ENCODE data around the gene ODR4.
"Not testable (repeated sequence)": the region's sequence is repeated elsewhere in the genome, so short reads cannot be mapped to it uniquely, and the experiment has no call there.

ODR4 gene

GRCh38 chr1:186375152-186375928 lies at the start of gene ODR4, which contains the start of gene TPR:
TSS of gene ODR4 (plus strand) at chr1:186375838. CDS start at chr1:186379786, 3,948 bp downstream.
TSS of gene TPR (minus strand) at chr1:186375253. CDS start at chr1:186375028, 225 bp downstream.
- H3K36me3 Mint-ChIP-seq, result peaks cover 7% of the 10 kb centered on the region
- H3K4me3 Mint-ChIP-seq, result peak within 1 kb of the TSS; percentile 100
- H3K27me3 Mint-ChIP-seq, result no peaks in the 10 kb centered on the region
- H3K4me1 Mint-ChIP-seq, result peaks cover 57% of the 10 kb centered on the region
- H3K9me3 Mint-ChIP-seq, result no peaks in the 10 kb centered on the region
- peak within 1 kb of the TSS; percentile 98 for H3K27ac Mint-ChIP-seq

- Mint-ChIP-seq H3K27me3 (no peaks in the 10 kb centered on the region), H3K36me3 (peaks cover 42% of the 10 kb centered on the region), H3K9me3 (no peaks in the 10 kb centered on the region), H3K4me3 (no peak overlapping the region), H3K4me1 (peaks cover 33% of the 10 kb centered on the region), H3K27ac (no peak overlapping the region)
These were observed 49.6 kb upstream of the ODR4 start for GRCh38 chr1:186326009-186326408.

GRCh38 chr1:186327331-186327730 lies 48.3 kb upstream of the ODR4 start:
- Mint-ChIP-seq H3K4me3 (no peak overlapping the region), H3K36me3 (peaks cover 29% of the 10 kb centered on the region), H3K27me3 (no peaks in the 10 kb centered on the region), H3K9me3 (no peaks in the 10 kb centered on the region), H3K27ac (no peak overlapping the region), H3K4me1 (peaks cover 20% of the 10 kb centered on the region)

GRCh38 chr1:186330758-186331157 lies 44.9 kb upstream of the ODR4 start:
- Mint-ChIP-seq H3K4me3 (no peak overlapping the region), H3K36me3 (peaks cover 17% of the 10 kb centered on the region), H3K27me3 (no peaks in the 10 kb centered on the region), H3K4me1 (peaks cover 6% of the 10 kb centered on the region), H3K27ac (no peak overlapping the region), H3K9me3 (no peaks in the 10 kb centered on the region)

GRCh38 chr1:186337554-186337953 lies 38.1 kb upstream of the ODR4 start:
- H3K27ac Mint-ChIP-seq, result no peak overlapping the region
- H3K9me3 Mint-ChIP-seq, result no peaks in the 10 kb centered on the region
- no peak overlapping the region for H3K4me3 Mint-ChIP-seq
- peaks cover 26% of the 10 kb centered on the region for H3K36me3 Mint-ChIP-seq
- no peaks in the 10 kb centered on the region for H3K27me3 Mint-ChIP-seq
- H3K4me1 Mint-ChIP-seq, result peaks cover 3% of the 10 kb centered on the region

- peak overlapping the region; percentile 62 for H3K27ac Mint-ChIP-seq
- no peaks in the 10 kb centered on the region for H3K9me3 Mint-ChIP-seq
- peaks cover 3% of the 10 kb centered on the region for H3K4me1 Mint-ChIP-seq
- no peak overlapping the region for H3K4me3 Mint-ChIP-seq
- no peaks in the 10 kb centered on the region for H3K27me3 Mint-ChIP-seq
- peaks cover 32% of the 10 kb centered on the region for H3K36me3 Mint-ChIP-seq
These were observed 34.9 kb upstream of the ODR4 start for GRCh38 chr1:186340772-186341171.

DNA sequence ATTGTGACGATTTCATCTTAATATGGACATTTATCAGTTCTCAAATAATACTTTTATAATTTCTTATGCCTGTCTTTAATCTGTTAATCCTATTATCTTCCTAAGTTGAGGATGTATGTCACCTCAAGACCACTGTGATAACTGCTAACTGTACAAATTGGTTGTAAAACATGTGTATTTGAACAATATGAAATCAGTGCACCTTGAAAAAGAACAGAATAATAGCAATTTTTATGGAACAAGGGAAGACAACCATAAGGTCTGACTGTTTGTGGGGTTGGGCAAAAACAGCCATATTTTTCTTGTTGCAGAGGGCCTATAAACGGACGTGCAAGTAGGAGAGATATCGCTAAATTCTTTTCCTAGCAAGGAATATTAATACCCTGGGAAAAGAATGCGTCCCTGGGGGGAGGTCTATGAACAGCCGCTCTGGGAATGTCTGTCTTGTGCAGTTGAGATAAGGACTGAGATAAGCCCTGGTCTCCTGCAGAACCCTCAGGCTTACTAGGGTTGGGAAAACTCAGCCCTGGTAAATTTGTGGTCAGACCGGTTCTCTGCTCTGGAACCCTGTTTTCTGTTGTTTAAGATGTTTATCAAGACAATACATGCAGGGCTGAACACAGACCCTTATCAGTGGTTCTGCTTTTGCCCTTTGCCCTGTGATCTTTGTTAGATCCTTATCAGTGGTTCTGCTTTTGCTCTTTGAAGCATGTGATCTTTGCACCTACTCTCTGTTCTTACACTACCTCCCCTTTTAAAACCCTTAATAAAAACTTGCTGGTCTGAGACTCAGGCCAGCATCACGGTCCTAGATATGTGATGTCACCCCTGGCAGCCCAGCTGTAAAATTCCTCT lies 27.6 kb upstream of the ODR4 start:
- peak overlapping the region; percentile 6 for H3K27ac Mint-ChIP-seq
- not testable (repeated sequence) for H3K4me1 Mint-ChIP-seq, H3K4me3 Mint-ChIP-seq, H3K27me3 Mint-ChIP-seq, H3K9me3 Mint-ChIP-seq
- H3K36me3 Mint-ChIP-seq, result peaks cover 34% of the 10 kb centered on the region

GRCh38 chr1:186374303-186375151 lies 1.1 kb upstream of the ODR4 start:
- Mint-ChIP-seq H3K4me3 (peak overlapping the region; percentile 100), H3K27ac (peak overlapping the region; percentile 98), H3K9me3 (no peaks in the 10 kb centered on the region), H3K36me3 (peaks cover 6% of the 10 kb centered on the region), H3K27me3 (no peaks in the 10 kb centered on the region), H3K4me1 (peaks cover 57% of the 10 kb centered on the region)

- Mint-ChIP-seq H3K9me3 (no peaks in the 10 kb centered on the region), H3K27me3 (no peaks in the 10 kb centered on the region), H3K36me3 (peaks cover 8% of the 10 kb centered on the region), H3K27ac (peak overlapping the region; percentile 98), H3K4me3 (peak overlapping the region; percentile 100), H3K4me1 (peaks cover 52% of the 10 kb centered on the region)
These were observed 286 bp downstream of the ODR4 start for GRCh38 chr1:186375929-186376319.

GRCh38 chr1:186386725-186387383 lies 11.2 kb downstream of the ODR4 start:
- Mint-ChIP-seq H3K36me3 (peaks cover 9% of the 10 kb centered on the region), H3K4me1 (peaks cover 8% of the 10 kb centered on the region), H3K27ac (no peak overlapping the region), H3K4me3 (no peak overlapping the region), H3K27me3 (no peaks in the 10 kb centered on the region), H3K9me3 (no peaks in the 10 kb centered on the region)

GRCh38 chr1:186390925-186391324 lies 15.3 kb downstream of the ODR4 start:
- Mint-ChIP-seq H3K36me3 (peaks cover 13% of the 10 kb centered on the region), H3K9me3 (no peaks in the 10 kb centered on the region), H3K4me3 (no peak overlapping the region), H3K4me1 (no peaks in the 10 kb centered on the region), H3K27ac (no peak overlapping the region), H3K27me3 (no peaks in the 10 kb centered on the region)

DNA sequence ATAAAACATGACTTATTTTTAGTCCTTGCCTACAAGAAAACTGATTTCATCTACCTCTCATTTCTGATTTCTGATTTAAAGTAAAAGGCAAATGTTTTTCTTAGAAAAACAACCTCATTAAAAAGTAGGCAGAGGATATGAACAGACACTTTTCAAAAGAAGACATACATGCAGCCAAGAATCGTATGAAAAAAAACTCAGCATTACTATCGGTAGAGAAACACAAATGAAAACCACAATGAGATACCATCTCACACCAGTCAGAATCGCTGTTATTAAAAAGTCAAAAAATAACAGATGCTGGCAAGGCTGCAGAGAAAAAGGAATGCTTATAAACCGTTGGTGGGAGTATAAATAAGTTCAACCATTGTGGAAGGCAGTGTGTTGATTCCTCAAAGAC lies 16.2 kb downstream of the ODR4 start:
- no peaks in the 10 kb centered on the region for H3K4me1 Mint-ChIP-seq
- peaks cover 14% of the 10 kb centered on the region for H3K36me3 Mint-ChIP-seq
- H3K9me3 Mint-ChIP-seq, result no peaks in the 10 kb centered on the region
- H3K27ac Mint-ChIP-seq, result no peak overlapping the region
- H3K4me3 Mint-ChIP-seq, result no peak overlapping the region
- no peaks in the 10 kb centered on the region for H3K27me3 Mint-ChIP-seq

DNA sequence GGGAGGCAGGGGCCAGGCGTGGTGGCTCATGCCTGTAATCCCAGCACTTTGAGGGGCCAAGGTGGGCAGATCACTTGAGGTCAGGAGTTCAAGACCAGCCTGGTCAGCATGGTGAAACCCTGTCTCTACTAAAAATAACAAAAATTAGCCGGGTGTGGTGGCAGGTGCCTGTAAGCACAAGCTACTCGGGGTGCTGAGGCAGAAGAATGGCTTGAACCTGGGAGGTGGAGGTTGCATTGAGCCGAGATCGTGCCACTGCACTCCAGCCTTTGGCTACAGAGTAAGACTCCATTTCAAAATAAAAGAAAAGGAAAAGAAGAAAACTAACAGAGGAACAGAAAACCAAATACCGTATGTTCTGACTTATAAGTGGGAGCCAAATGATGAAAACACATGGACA lies 17.1 kb downstream of the ODR4 start:
- peaks cover 15% of the 10 kb centered on the region for H3K36me3 Mint-ChIP-seq
- not testable (repeated sequence) for H3K27ac Mint-ChIP-seq, H3K27me3 Mint-ChIP-seq, H3K4me3 Mint-ChIP-seq, H3K9me3 Mint-ChIP-seq, H3K4me1 Mint-ChIP-seq

DNA sequence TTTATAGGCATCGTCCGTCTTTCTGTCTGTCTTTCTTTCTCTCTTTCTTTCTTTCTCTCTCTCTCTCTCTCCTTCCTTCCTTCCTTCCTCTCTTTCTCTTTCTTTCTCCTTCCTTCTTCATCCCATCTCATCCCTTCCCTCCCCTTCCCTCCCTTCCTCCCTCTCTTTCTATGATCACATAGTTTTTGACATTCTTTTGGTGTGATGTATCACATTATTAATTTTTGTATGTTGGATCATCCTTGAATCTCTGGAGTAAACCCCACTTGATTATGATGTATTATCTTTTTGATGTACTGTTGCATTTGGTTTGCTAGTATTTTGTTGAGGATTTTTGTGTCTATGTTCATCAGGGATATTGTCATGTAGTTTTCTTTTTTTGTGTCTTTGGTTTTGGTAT lies 25.8 kb downstream of the ODR4 start:
- H3K9me3 Mint-ChIP-seq, H3K27ac Mint-ChIP-seq, H3K27me3 Mint-ChIP-seq, H3K4me3 Mint-ChIP-seq, H3K4me1 Mint-ChIP-seq: not testable (repeated sequence)
- H3K36me3 Mint-ChIP-seq, result peaks cover 14% of the 10 kb centered on the region

DNA sequence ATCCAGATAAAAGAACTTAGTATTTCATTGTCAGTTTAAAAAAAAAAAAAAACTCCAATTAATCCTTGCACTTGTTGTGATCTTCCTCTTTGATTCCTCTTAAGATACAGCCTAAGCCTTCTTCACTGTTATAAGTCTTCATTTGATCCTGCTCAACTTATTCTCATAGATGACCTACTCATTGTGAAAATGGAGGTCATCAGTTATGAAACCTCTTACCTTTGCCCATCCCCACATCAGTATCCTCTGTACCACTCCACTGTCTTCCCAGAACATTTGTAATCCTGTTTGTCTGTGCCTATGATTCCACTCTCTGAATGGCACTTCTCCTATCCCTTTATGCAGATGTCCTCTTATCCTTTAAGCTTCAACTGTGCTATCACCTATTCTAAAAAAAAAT lies 28.0 kb downstream of the ODR4 start:
- Mint-ChIP-seq H3K27me3 (no peaks in the 10 kb centered on the region), H3K9me3 (no peaks in the 10 kb centered on the region), H3K4me3 (no peak overlapping the region), H3K27ac (no peak overlapping the region), H3K36me3 (peaks cover 22% of the 10 kb centered on the region), H3K4me1 (no peaks in the 10 kb centered on the region)

Data from activated naive CD4-positive, alpha-beta T cell treated with anti-CD3 and anti-CD28 coated beads, Interleukin-2, amount 50 U/mL, for 24 hours (primary cell).